Stimulated activated memory B cell treated with anti-CD40 and anti-IgM and Interleukin-4, amounts not matched to agents 10 μg/mL and 1 μg/mL and 100 μg/mL, for 72 hours (primary cell): ENCODE results near the gene POU2AF1.

Experiments used
- ATAC-seq: fragments of 150-1000 bp; cut with Tn5 transposase; 2 replicates; pipeline ENCODE4 v1.10.0; 2021
- H3K27ac Mint-ChIP-seq: one replicate; pipeline ENCODE4 v1.8.0; 2022; ENCODE audit warnings: mild to moderate bottlenecking, mixed read lengths
- H3K27me3 Mint-ChIP-seq: one replicate; pipeline ENCODE4 v1.8.0; 2022; ENCODE audit warnings: mixed read lengths
- H3K36me3 Mint-ChIP-seq: one replicate; pipeline ENCODE4 v1.8.0; 2022; ENCODE audit warnings: mixed read lengths
- H3K4me1 Mint-ChIP-seq: one replicate; pipeline ENCODE4 v1.8.0; 2022; ENCODE audit warnings: mixed read lengths
- H3K4me3 Mint-ChIP-seq: one replicate; pipeline ENCODE4 v1.8.0; 2022; ENCODE audit warnings: mild to moderate bottlenecking, moderate library complexity, mixed read lengths
- H3K9me3 Mint-ChIP-seq: one replicate; pipeline ENCODE4 v1.8.0; 2022; ENCODE audit warnings: mixed read lengths

Gene POU2AF1

GRCh38 chr11:111319296-111319695 lies 59.8 kb downstream of the POU2AF1 start:
- H3K27me3 Mint-ChIP-seq = no peaks in the 10 kb centered on the region
- H3K4me1 Mint-ChIP-seq = no peaks in the 10 kb centered on the region
- peaks cover 20% of the 10 kb centered on the region for H3K36me3 Mint-ChIP-seq
- H3K9me3 Mint-ChIP-seq = peaks cover 3% of the 10 kb centered on the region
- H3K4me3 Mint-ChIP-seq = no peak overlapping the region
- no peak for ATAC-seq
- no peak overlapping the region for H3K27ac Mint-ChIP-seq

- H3K27ac Mint-ChIP-seq = no peak overlapping the region
- H3K4me1 Mint-ChIP-seq = no peaks in the 10 kb centered on the region
- peaks cover 32% of the 10 kb centered on the region for H3K36me3 Mint-ChIP-seq
- no peak for ATAC-seq
- no peak overlapping the region for H3K4me3 Mint-ChIP-seq
- peaks cover 8% of the 10 kb centered on the region for H3K27me3 Mint-ChIP-seq
- peaks cover 9% of the 10 kb centered on the region for H3K9me3 Mint-ChIP-seq
These were observed 67.0 kb downstream of the POU2AF1 start for GRCh38 chr11:111312076-111312475.

GRCh38 chr11:111310723-111311122 lies 68.4 kb downstream of the POU2AF1 start:
- Mint-ChIP-seq H3K4me3 (no peak overlapping the region), H3K27me3 (peaks cover 8% of the 10 kb centered on the region), H3K36me3 (peaks cover 24% of the 10 kb centered on the region), H3K4me1 (no peaks in the 10 kb centered on the region), H3K27ac (no peak overlapping the region), H3K9me3 (peaks cover 9% of the 10 kb centered on the region)
- ATAC-seq = no peak

DNA sequence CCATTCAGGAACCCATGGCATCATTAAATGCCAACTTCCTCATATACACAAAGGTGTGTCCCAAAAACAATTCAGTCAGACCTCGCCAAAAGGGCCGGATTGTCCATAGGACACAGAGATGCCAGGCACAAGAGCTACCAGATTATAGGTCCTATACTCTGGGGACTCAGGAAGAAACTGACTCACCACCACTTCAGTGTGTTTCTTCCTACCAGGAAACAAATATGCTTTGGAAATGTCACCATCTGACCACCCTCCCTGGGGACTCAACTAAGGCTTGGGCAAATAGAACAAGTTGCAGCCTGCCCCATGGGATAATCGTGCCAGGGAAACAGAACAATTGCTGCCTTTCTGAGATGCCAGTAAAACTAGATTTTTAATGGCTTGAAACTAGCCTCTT lies 69.0 kb downstream of the POU2AF1 start:
- Mint-ChIP-seq H3K36me3 (peaks cover 18% of the 10 kb centered on the region), H3K4me1 (no peaks in the 10 kb centered on the region), H3K4me3 (no peak overlapping the region), H3K27me3 (peaks cover 8% of the 10 kb centered on the region), H3K9me3 (peaks cover 6% of the 10 kb centered on the region), H3K27ac (no peak overlapping the region)
- no peak for ATAC-seq

GRCh38 chr11:111309215-111309915 lies 69.7 kb downstream of the POU2AF1 start:
- no peaks in the 10 kb centered on the region for H3K4me1 Mint-ChIP-seq

DNA sequence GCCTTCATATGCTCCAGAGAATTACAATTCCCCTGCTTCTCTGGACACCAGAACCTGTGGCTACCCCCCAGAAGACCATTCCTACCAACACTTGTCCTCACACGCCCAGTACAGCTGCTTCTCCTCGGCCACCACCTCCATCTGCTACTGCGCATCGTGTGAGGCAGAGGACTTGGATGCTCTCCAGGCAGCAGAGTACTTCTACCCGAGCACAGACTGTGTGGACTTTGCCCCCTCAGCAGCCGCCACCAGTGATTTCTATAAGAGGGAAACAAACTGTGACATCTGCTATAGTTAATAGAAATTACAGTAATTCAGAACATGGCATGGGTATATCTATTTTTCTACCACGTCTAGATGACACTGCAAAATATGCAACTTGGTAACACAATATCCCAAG lies 70.9 kb downstream of the POU2AF1 start:
- Mint-ChIP-seq H3K4me1 (peaks cover 2% of the 10 kb centered on the region), H3K36me3 (peaks cover 9% of the 10 kb centered on the region), H3K27me3 (peaks cover 8% of the 10 kb centered on the region), H3K9me3 (peaks cover 3% of the 10 kb centered on the region), H3K27ac (no peak overlapping the region), H3K4me3 (no peak overlapping the region)
- no peak for ATAC-seq

More at GRCh38 chr11:111309215-111309915, 69.7 kb downstream of the POU2AF1 start:
- Mint-ChIP-seq H3K4me3 (no peak overlapping the region), H3K36me3 (peaks cover 13% of the 10 kb centered on the region), H3K27ac (no peak overlapping the region), H3K9me3 (peaks cover 6% of the 10 kb centered on the region), H3K27me3 (peaks cover 8% of the 10 kb centered on the region)
- no peak for ATAC-seq

GRCh38 chr11:111307472-111308108 lies 71.5 kb downstream of the POU2AF1 start:
- no peak for ATAC-seq
- Mint-ChIP-seq H3K4me1 (peaks cover 8% of the 10 kb centered on the region), H3K9me3 (no peaks in the 10 kb centered on the region), H3K36me3 (peaks cover 5% of the 10 kb centered on the region), H3K4me3 (no peak overlapping the region), H3K27me3 (peaks cover 8% of the 10 kb centered on the region), H3K27ac (no peak overlapping the region)

- peaks cover 8% of the 10 kb centered on the region for H3K27me3 Mint-ChIP-seq
- H3K27ac Mint-ChIP-seq = no peak overlapping the region
- H3K36me3 Mint-ChIP-seq = peaks cover 5% of the 10 kb centered on the region
- peaks cover 11% of the 10 kb centered on the region for H3K4me1 Mint-ChIP-seq
- no peak overlapping the region for H3K4me3 Mint-ChIP-seq
- no peaks in the 10 kb centered on the region for H3K9me3 Mint-ChIP-seq
- no peak for ATAC-seq
These were observed 72.8 kb downstream of the POU2AF1 start for GRCh38 chr11:111306321-111306720.

GRCh38 chr11:111305876-111306275 lies 73.2 kb downstream of the POU2AF1 start:
- H3K27me3 Mint-ChIP-seq = peaks cover 8% of the 10 kb centered on the region
- peaks cover 15% of the 10 kb centered on the region for H3K4me1 Mint-ChIP-seq
- no peak overlapping the region for H3K4me3 Mint-ChIP-seq
- H3K36me3 Mint-ChIP-seq = peaks cover 5% of the 10 kb centered on the region
- ATAC-seq = no peak
- H3K9me3 Mint-ChIP-seq = no peaks in the 10 kb centered on the region
- H3K27ac Mint-ChIP-seq = no peak overlapping the region

DNA sequence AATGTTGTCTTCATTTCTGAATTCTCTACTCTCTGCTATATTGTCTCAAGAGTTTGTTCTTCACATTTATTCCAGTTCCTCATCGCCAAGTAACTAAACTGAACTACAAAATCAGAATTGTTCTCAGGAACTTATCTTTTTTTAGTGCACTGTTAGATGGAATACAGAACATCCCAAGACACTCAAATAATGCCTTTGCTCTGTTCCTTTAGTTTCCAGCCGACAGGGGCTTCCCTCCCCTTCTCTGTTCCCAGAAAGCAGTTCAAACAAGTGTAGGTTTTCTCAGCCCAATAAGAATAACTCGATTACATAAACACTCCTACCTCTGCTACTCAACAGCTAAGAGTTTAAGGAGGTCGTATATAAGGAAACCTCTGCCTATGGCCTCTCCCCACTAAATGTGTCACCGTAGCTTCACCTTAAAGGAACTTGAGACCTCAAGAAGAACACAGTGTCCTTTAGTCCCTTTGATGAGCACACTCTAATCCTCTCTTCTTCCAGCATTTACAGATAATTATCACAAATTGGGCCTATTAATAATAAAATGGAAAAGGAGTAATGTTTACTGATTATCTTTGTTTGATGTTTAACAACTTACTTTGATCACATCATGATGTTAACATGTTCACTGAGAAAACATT lies 73.8 kb downstream of the POU2AF1 start:
- Mint-ChIP-seq H3K4me1 (peaks cover 21% of the 10 kb centered on the region), H3K27ac (no peak overlapping the region), H3K4me3 (no peak overlapping the region), H3K9me3 (no peaks in the 10 kb centered on the region), H3K36me3 (peaks cover 5% of the 10 kb centered on the region), H3K27me3 (peaks cover 8% of the 10 kb centered on the region)
- ATAC-seq = no peak

DNA sequence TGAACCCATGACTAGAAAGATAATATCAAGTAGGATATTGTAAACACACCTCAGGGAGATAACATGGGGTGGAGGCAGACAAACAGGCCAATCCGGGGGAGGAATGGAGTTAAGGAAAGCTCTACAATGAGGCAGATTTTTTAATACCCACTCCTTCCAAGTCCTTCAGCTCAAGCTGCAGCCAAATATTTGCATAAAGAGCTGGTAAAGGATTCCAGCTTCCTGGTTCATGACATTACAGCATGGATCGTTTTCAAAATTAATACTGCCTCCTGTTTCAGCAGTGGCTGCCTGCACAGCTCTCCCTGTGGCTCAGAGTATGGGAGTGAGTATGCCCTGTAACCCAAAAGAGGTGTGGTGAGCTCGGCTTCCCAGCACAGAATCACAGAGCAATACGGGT lies 75.6 kb downstream of the POU2AF1 start:
- H3K9me3 Mint-ChIP-seq = no peaks in the 10 kb centered on the region
- H3K4me1 Mint-ChIP-seq = peaks cover 29% of the 10 kb centered on the region
- ATAC-seq = no peak
- H3K27ac Mint-ChIP-seq = no peak overlapping the region
- H3K4me3 Mint-ChIP-seq = no peak overlapping the region
- peaks cover 8% of the 10 kb centered on the region for H3K27me3 Mint-ChIP-seq
- H3K36me3 Mint-ChIP-seq = peaks cover 5% of the 10 kb centered on the region

DNA sequence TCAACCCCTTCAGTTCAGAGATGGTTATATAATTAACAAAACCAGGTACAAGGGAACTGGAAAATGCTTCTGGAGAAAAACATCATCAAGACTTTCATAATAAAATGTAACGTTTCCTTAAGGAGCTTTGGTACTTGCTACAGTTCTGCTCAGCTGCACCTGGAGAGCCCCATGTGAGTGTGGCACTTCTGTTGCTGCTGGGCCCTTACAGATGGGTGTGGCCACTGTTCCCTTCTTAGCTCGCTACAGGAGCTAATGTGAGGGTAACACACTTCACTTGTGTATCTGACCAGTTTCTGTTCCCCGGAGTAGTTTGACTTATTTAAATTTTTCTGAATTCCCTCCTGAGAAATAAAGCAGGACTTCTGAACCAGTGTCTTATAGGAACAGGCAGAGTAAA lies 76.8 kb downstream of the POU2AF1 start:
- Mint-ChIP-seq H3K27me3 (peaks cover 9% of the 10 kb centered on the region), H3K4me3 (no peak overlapping the region), H3K9me3 (no peaks in the 10 kb centered on the region), H3K36me3 (no peaks in the 10 kb centered on the region), H3K27ac (no peak overlapping the region), H3K4me1 (peaks cover 29% of the 10 kb centered on the region)
- ATAC-seq = no peak
